GM13976 (cell line): ENCODE measurements around the gene ANXA4.
"Not testable (repeated sequence)": the region's sequence is repeated elsewhere in the genome, so short reads cannot be mapped to it uniquely, and the experiment has no call there.

ENCODE experiments used
- DNase-seq: peaks from one replicate; pipeline ENCODE4 v3.0.0; 2012; ENCODE audit warnings: low spot score
- in situ Hi-C: fragments of 300-500 bp; cut with MboI; formaldehyde crosslinking; loops from one replicate; pipeline ENCODE4 v1.12.0; 2022; ENCODE audit warnings: low sequenced_read_pairs, mixed read lengths, inconsistent platforms; ENCODE audit not compliant: unreplicated experiment
- TF ChIP-seq, protein P1 (sequence below): IDR thresholded peaks from 2 replicates; pipeline ENCODE4 v1.5.1; 2012; ENCODE audit warnings: borderline replicate concordance, mild to moderate bottlenecking; ENCODE audit not compliant: insufficient read depth; ENCODE audit errors: extremely low read depth, missing control alignments, control extremely low read depth

ANXA4 gene

GRCh38 chr2:69827796-69828540 lies 86.0 kb downstream of the ANXA4 start:
- TF ChIP-seq, protein P1, sequence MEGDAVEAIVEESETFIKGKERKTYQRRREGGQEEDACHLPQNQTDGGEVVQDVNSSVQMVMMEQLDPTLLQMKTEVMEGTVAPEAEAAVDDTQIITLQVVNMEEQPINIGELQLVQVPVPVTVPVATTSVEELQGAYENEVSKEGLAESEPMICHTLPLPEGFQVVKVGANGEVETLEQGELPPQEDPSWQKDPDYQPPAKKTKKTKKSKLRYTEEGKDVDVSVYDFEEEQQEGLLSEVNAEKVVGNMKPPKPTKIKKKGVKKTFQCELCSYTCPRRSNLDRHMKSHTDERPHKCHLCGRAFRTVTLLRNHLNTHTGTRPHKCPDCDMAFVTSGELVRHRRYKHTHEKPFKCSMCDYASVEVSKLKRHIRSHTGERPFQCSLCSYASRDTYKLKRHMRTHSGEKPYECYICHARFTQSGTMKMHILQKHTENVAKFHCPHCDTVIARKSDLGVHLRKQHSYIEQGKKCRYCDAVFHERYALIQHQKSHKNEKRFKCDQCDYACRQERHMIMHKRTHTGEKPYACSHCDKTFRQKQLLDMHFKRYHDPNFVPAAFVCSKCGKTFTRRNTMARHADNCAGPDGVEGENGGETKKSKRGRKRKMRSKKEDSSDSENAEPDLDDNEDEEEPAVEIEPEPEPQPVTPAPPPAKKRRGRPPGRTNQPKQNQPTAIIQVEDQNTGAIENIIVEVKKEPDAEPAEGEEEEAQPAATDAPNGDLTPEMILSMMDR, result no peak
- DNase-seq, result no peak
- in situ Hi-C loops, result no loop called here

DNA sequence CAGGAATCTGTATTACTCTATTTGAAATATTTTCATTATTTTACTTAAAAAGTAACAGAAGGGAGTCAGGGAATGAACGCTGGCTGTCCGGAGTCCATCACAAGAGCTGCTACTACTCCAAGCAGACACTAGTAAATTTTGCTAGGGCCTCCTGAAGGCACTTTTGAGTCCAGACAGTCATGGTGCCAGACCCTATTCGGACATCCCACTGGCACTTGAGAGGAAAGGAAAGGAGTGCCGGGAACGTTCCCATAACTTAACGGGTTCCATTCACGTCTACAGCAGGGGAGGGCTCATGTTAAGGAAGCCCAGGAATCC lies 87.0 kb downstream of the ANXA4 start:
- in situ Hi-C loops, result no loop called here
- no peak for DNase-seq
- TF ChIP-seq, protein P1, result no peak

DNA sequence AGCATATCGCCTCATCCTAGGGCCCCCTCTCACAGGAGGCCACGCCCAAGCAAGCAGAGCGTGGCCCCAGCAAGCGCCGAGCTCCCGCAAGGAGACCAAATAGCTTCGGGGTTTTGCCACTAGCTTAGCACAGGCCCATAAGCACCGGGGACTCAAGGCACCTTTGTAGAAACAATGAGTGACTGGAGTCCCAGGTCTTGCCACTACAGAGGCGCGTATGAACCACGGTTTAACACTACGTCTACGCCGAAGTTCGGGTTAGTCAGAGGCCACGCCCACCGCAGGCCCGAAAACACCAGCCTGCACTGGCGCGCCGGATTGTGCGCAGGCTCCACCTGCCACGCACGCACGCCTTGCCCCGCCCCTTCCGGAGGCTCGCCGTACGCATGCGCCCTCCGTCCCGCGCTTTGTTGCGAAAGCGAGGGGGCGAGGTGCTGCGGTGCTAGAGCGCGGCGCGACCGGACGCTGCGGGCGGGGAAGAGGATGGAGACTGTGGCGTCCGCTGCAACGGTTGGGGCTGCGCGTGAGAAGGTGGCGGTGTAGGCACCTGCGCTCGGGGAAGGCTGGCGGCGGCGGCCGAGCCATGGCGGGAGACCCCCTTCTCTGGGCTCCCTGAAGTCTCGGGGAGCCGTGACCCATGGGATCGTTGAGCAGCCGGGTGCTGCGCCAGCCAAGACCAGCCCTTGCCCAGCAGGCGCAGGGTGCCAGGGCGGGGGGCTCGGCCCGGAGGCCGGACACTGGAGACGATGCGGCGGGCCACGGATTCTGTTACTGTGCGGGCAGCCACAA lies 87.5 kb downstream of the ANXA4 start, which contains the start of gene GMCL1:
TSS of gene GMCL1 (plus strand) at position 405 of the 789 bp plus-strand sequence. CDS start at position 638, 233 bp downstream.
- peak; percentile 95 for DNase-seq
- TF ChIP-seq, protein P1, result no peak
- in situ Hi-C loops, result no loop called here

- TF ChIP-seq, protein P1, result no peak
- peak; percentile 37 for DNase-seq
- in situ Hi-C loops, result no loop called here
Measured at GRCh38 chr2:69830045-69830905, 88.3 kb downstream of the ANXA4 start.

GRCh38 chr2:69830906-69831241 lies 88.9 kb downstream of the ANXA4 start:
- in situ Hi-C loops, DNase-seq: not testable (repeated sequence)

GRCh38 chr2:69831354-69831905 lies 89.5 kb downstream of the ANXA4 start:
- TF ChIP-seq, protein P1, result no peak
- no peak for DNase-seq
- in situ Hi-C loops, result no loop called here

- in situ Hi-C loops, result no loop called here
- TF ChIP-seq, protein P1, result no peak
- no peak for DNase-seq
Measured at GRCh38 chr2:69833752-69834151, 91.8 kb downstream of the ANXA4 start.
